ENCODE data around the gene G6PC1.

Gene G6PC1

DNA sequence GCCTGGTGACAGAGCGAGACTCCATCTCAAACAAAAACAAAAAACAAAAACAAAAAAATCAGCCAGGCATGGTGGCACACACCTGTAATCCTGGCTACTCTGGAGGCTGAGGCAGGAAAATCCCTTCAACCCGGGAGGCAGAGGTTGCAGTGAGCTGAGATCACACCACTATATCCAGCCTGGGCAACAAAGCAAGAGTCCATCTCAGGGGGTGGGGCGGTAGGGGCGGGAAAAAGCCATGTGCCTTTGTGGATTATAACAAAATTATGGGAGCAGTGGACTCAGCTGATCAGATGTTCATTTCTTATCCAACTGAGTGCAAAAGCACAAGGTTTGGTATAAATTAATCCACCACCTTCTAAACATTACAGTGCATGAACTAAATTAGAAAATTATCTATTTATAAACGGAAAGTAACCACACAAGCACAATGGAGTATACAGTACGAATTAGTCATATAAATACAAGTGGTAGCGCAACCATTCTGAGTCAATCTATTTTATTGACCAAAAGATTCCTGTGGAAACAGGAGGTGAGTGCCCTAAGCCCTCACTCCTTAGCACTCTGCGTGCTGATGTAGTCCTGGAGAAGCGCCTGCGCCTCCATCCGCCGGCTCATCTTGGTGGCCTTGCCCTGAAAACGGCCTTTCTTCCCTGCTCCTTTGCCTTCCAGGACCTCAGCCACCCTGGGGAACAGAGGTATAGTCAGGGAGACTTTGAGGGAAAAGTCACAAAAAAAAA, 49.6 kb downstream of the G6PC1 start:
- no peak for DNase-seq

All from stimulated activated CD4-positive, alpha-beta T cell treated with anti-CD3 and anti-CD28 coated beads, Interleukin-1b, Interleukin-23, amount 100 ng/mL, for 48 hours (primary cell).